ENCODE results near the gene TENM4. TPM values are rescaled to one million over a fixed set of nuclear protein-coding genes. Genes with fewer than 3 reads are reported as not detected.

Gene TENM4
- total and polyA plus RNA-seq, 10 of the 15 experiments (the other 5 are each of a cell fraction or from before 2014, with no cell fraction given), result 0.03 to 0.12 (median 0.06) TPM; not detected in 7

GRCh38 chr11:79083352-79083751, 357.5 kb downstream of the TENM4 start:
- ATAC-seq (no peak), DNase-seq (ENCODE audit: low read depth, low spot score) (no peak), FAIRE-seq (no peak)
- H3K4me2 ChIP-seq (ENCODE audit: control insufficient read depth, insufficient read depth), result no peak overlapping the region
- intact Hi-C loops (cut with micrococcal nuclease; ENCODE audit: unreplicated experiment) (no loop called here), in situ Hi-C loops (cut with MboI) (no loop called here)
- no peak overlapping the region for H3K27ac ChIP-seq (ENCODE audit: control insufficient read depth, insufficient read depth)
- H3K4me1 ChIP-seq (ENCODE audit: control insufficient read depth, insufficient read depth, low read length), result no peaks in the 10 kb centered on the region
- SMC1A ChIA-PET (ENCODE audit: uncharacterized antibody, unreplicated experiment), result interaction anchor here (1.2 to 1.4 kb wide), 2 partner anchors 13 to 16 kb away, joined by 3 to 7 read pairs; no protein-coding TSS in a partner anchor
- no peak overlapping the region for H3K4me3 ChIP-seq
- TF ChIP-seq TCF7 (IDR thresholded peaks at IDR 0.05; ENCODE audit: borderline replicate concordance) (no peak), ETV6 (conservative IDR thresholded peaks at IDR 0.05 in 1 of 2, IDR thresholded peaks at IDR 0.05 in 1 of 2; ENCODE audit: borderline replicate concordance in 1 of 2, low read depth in 1 of 2) (no peak), JUND (IDR thresholded peaks at IDR 0.05; ENCODE audit: low read depth, low read length) (no peak), TCF3 (IDR thresholded peaks at IDR 0.05; ENCODE audit: borderline replicate concordance, insufficient read depth, low read depth, low read length) (no peak), LARP7 (IDR thresholded peaks at IDR 0.05) (no peak), SUPT20H (IDR thresholded peaks at IDR 0.05; ENCODE audit: borderline replicate concordance, control insufficient read depth, low read depth, low read length) (no peak), RFX5 (IDR thresholded peaks at IDR 0.05; ENCODE audit: low read depth, low read length) (no peak), EGR1 (IDR thresholded peaks at IDR 0.05; ENCODE audit: borderline replicate concordance in 1 of 2, low read depth in 2 of 2, low read length in 2 of 2) (no peak), SMARCA5 (IDR thresholded peaks at IDR 0.05) (no peak), SMC3 (IDR thresholded peaks at IDR 0.05; ENCODE audit: borderline replicate concordance, low read length) (no peak), HDAC6 (IDR thresholded peaks at IDR 0.05; ENCODE audit: unreplicated experiment) (no peak), POLR2AphosphoS5 (IDR thresholded peaks at IDR 0.05; ENCODE audit: low read length) (no peak), CEBPB (IDR thresholded peaks at IDR 0.05; ENCODE audit: borderline replicate concordance in 1 of 2, low read depth in 2 of 2, low read length in 2 of 2) (no peak), FOS (IDR thresholded peaks at IDR 0.05; ENCODE audit: borderline replicate concordance, extremely low read depth, insufficient read length) (no peak), SKIL (IDR thresholded peaks at IDR 0.05; ENCODE audit: low read depth, poor library complexity, severe bottlenecking) (no peak), SIX5 (IDR thresholded peaks at IDR 0.05; ENCODE audit: low read depth, low read length, severe bottlenecking) (no peak), E2F4 (IDR thresholded peaks at IDR 0.05; ENCODE audit: low read depth, low read length) (no peak), NR2F1 (conservative IDR thresholded peaks at IDR 0.05) (no peak)
- TF ChIP-seq, protein P1, sequence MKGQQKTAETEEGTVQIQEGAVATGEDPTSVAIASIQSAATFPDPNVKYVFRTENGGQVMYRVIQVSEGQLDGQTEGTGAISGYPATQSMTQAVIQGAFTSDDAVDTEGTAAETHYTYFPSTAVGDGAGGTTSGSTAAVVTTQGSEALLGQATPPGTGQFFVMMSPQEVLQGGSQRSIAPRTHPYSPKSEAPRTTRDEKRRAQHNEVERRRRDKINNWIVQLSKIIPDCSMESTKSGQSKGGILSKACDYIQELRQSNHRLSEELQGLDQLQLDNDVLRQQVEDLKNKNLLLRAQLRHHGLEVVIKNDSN (IDR thresholded peaks at IDR 0.05; ENCODE audit: borderline replicate concordance, extremely low read length, insufficient read depth, low read depth, low read length), result no peak
- POLR2A ChIA-PET, result no interaction called here
- H3K9ac ChIP-seq (ENCODE audit: control insufficient read depth, insufficient read depth, low read length), result no peak overlapping the region
- no peaks in the 10 kb centered on the region for H4K20me1 ChIP-seq (ENCODE audit: control insufficient read depth, insufficient read depth)
- H3K9me3 ChIP-seq (replicated peaks; ENCODE audit: control insufficient read depth, insufficient read depth, low read length), result no peaks in the 10 kb centered on the region
- RAD21 ChIA-PET (ENCODE audit: unreplicated experiment), result no interaction called here
- no peaks in the 10 kb centered on the region for H3K27me3 ChIP-seq (replicated peaks in 1 of 2; ENCODE audit: control insufficient read depth in 2 of 2, insufficient read depth in 2 of 2, low read length in 1 of 2)
- no peaks in the 10 kb centered on the region for H3K79me2 ChIP-seq (ENCODE audit: control insufficient read depth, insufficient read depth, low read length)
- no peaks in the 10 kb centered on the region for H3K36me3 ChIP-seq (ENCODE audit: control insufficient read depth in 2 of 2, insufficient read depth in 2 of 2, low read length in 1 of 2)
- no peak overlapping the region for H2AFZ ChIP-seq (ENCODE audit: control insufficient read depth, low read depth, low read length)
- BruUV-seq (replicated peaks), result no TSS peak
- CTCF ChIA-PET, result interaction anchor here (1.4 to 3.8 kb wide), 3 partner anchors 9 to 438 kb away, joined by 3 to 18 read pairs (median 4); no protein-coding TSS in a partner anchor
- WGBS (ENCODE audit: insufficient coverage, insufficient replicate concordance, low lambda C conversion rate, missing lambda C conversion rate), result 6% methylated on average over 6 of the region's 6 CpGs
